PFSK-1 (cell line): ENCODE data around the gene DMRTC2.

Experiments
- FOXP2 ChIP-seq: optimal IDR thresholded peaks from 2 replicates; pipeline ENCODE3; 2011; ENCODE audit warnings: borderline replicate concordance, control low read depth, inconsistent platforms; ENCODE audit not compliant: insufficient read depth; ENCODE audit errors: extremely low read length, extremely low read depth
- POLR2AphosphoS5 ChIP-seq: IDR thresholded peaks from 2 replicates; pipeline ENCODE4 v1.6.1; 2012; ENCODE audit warnings: low read depth, mild to moderate bottlenecking, control low read depth, low read length, moderate library complexity
- REST ChIP-seq, 2 experiments: IDR thresholded peaks; 2 replicates each; pipeline versions ENCODE4 v1.6.1 to v1.8.0; 2011 to 2012; ENCODE audit warnings: low read depth in 2 of 2, low read length in 2 of 2, control low read depth in 1 of 2, inconsistent platforms in 1 of 2, mild to moderate bottlenecking in 1 of 2, moderate library complexity in 1 of 2; ENCODE audit not compliant: insufficient read depth in 1 of 2
- SIN3A ChIP-seq: IDR thresholded peaks from 2 replicates; pipeline ENCODE4 v1.6.1; 2012; ENCODE audit warnings: mild to moderate bottlenecking, low read length, moderate library complexity, borderline replicate concordance; ENCODE audit not compliant: insufficient read depth
- TAF1 ChIP-seq: IDR thresholded peaks from 2 replicates; pipeline ENCODE4 v1.6.1; 2012; ENCODE audit warnings: low read length, control low read depth, borderline replicate concordance; ENCODE audit not compliant: insufficient read depth

- TF ChIP-seq POLR2AphosphoS5, result no peak
- no peak for TF ChIP-seq TAF1
- peak; percentile 10 for TF ChIP-seq FOXP2
- TF ChIP-seq REST (IDR thresholded peaks at IDR 0.05; ENCODE audit: insufficient read depth in 1 of 2, low read depth in 2 of 2, low read length in 2 of 2), result no peak
- no peak for TF ChIP-seq SIN3A
Observed at GRCh38 chr19:41893899-41894298, 49.1 kb downstream of the DMRTC2 start.
